ELR (cell line): Measurements from ENCODE around the gene NHERF2.
"Not testable (repeated sequence)": the region's sequence is repeated elsewhere in the genome, so short reads cannot be mapped to it uniquely, and the experiment has no call there.

ENCODE experiments used
- DNase-seq: peaks from one replicate; pipeline ENCODE4 v3.0.0-alpha.2; 2015; ENCODE audit warnings: low read depth

Gene NHERF2

DNA sequence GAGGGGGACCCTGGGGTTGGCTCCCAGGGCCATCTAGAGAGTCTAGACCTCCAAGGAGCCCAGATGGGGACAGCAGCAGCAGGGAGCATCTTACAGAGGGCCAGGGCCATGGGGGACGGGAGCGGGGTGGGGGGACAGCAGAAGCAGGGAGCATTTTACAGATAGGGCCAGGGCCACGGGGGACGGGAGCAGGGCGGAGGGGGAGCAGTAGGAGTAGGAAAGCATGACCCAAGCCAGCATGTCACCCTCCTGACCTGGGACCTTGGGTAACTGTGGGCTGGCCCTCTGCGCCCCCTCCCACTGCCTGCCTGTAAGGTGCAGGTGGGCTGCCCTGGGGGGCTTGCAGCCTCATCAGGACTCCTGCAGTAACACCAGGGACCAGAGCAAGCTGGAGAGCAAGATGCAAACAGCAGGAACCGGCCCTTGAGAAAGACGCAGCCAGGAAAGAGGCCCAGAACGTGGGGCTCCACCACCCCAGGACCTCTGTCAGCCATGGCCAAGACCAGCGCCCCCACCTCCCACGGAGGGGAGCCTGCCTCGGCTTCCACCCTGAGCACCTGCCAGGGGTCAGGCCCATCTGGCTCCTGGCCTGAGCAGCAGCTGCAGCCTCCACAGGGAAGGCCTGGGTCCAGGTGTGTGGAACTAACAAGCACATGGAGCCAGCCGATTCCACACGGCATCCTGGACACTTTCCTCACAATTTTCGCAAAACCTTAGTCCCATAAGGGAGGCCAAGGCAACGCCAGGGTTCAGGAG is 19.4 kb upstream of the NHERF2 start:
- DNase-seq, result no peak

DNA sequence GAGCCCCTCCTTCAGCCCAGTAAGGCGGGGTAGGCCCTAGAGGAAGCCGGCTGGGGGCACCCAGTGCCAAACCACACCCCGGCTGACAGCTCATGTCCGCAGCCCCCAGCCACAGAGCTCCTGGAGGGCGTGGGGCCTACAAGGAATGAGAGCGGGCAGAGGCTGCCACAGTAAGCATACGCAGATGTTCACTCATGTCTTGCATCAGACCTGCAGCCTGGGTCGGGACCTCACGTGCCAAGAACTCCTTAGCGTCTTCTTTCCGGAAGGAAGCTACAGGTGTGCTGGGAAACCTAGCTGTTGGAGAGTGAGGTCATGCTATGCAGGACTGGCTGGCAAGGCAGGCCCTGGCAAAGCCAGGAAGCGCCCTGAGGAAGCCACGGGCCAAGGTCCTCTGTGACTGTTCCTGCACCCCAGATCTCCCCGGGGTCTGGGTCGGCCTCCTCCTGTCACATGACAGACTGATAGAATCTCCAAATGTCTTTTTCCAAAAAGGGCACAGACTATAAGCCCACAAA is 18.6 kb upstream of the NHERF2 start:
- peak; percentile 61 for DNase-seq

DNA sequence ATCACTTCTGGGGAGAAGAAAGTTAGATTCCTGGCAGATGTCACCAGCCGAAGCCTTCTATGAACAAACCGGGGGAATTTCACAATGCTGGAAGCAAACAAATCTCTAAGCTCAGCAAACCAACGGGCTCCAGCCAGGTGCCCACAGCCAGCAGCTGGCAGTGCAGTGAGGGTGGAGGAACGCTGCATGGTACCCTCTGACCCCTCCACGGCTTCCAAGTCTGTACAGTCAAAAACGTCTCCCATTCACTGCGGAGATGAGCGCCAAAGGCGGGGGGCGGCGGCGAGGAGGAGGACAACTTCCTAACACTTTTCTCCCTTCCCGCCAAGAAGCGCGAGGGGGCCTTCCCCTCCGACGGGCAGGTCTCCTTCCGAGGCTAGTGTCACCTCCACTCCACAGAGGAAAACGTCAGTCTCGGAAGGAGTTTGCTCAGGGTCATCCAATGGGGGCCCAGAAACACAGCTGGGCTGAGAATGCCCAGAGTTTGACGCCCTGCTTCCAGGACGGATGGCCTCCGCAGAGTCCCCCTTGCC is 18.0 kb upstream of the NHERF2 start:
- peak; percentile 45 for DNase-seq

DNA sequence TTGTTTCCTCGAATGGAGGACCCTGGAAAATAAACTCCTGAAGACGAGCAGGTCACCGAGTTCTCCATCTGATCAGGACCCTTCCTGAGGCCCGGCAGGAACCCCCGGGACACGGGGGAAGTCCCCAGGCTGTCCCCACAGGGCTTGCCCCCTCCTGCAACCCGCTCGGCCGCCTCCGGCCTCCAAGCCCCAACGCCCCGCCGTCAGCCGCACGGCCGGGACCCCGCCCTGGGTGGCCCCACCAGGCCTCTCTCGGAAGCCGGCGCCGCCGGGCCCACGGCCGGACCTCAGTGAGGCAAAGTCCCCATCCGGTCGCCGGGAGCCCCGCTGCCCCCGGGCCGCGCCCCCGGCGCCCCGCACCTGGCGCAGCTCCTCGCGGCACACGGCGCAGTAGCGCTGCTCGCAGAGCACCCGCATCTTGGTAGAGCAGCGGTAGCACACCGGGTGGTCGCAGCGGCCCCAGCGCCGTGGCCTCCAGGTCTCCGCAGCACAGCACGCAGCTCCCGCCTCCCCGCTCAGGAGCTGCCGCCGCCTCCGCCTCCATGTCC is 17.5 kb upstream of the NHERF2 start:
- DNase-seq, result no peak

DNA sequence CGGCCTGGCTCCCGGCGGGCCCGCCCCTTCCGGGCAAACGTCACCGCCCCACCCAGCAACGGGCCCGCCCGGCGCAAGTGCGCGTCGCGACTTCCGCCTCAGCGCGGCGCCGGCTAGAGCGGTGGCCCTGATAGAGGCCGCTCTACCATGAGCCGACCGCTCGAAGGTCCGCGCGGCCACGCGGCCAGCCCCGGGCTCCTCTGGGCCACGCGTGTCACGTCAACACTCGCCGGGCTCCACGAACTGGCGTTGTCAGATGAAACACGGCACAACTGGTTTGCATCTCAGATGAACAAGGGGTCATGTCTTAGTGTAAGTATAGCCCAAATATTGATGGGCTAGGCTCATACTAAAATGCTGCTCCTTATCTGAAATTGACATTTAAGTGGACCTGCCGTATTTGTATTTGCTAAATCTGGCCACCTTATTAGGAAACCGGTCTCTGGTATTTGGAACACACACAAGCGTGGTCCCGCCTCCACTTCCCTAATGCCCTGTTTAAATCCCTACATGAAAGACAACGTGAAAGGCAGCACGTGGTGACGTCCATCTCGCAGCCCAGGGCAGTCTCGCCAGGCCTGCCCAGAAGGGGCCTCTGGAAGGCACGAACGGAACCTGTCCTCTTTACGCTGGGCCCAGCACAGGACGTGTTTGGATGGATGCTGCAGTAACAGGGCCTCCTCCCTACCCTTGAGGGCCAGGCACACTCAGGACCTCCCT is 16.8 kb upstream of the NHERF2 start, which contains the start of gene ZNF598:
ZNF598 (minus strand) TSS at position 31 of the 720 bp plus-strand sequence.
- peak; percentile 86 for DNase-seq

DNA sequence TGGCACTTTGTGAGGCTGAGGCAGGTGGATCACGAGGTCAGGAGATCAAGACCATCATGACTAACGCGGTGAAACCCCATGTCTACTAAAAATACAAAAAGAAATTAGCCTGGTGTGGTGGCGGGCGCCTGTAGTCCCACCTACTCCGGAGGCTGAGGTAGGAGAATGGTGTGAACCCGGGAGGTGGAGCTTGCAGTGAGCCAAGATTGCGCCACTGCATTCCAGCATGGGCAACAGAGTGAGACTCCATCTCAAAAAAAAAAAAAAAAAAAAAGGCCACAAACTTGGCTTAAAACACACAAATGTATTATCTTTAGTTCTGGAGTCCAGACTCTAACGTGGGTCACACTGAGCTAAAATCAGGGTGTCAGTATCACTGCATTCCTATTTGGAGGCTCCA is 15.0 kb upstream of the NHERF2 start:
- not testable (repeated sequence) for DNase-seq

DNA sequence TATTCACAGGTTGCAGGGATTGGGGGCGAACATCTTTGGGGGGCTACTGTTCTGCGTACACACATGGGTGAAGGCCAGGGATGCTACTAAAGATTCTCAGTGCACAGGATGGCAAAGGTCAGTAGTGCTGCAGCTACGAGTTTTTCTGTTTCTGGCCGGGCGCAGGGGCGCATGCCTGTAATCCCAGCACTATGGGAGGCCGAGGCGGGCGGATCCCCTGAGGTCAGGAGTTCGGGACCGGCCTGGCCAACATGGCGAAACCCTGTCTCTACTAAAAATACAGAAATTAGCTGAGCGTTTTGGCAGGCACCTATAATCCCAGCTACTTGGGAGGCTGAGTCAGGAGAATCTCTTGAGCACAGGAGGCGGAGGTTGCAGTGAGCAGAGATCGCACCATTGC is 13.2 kb upstream of the NHERF2 start:
- no peak for DNase-seq

DNA sequence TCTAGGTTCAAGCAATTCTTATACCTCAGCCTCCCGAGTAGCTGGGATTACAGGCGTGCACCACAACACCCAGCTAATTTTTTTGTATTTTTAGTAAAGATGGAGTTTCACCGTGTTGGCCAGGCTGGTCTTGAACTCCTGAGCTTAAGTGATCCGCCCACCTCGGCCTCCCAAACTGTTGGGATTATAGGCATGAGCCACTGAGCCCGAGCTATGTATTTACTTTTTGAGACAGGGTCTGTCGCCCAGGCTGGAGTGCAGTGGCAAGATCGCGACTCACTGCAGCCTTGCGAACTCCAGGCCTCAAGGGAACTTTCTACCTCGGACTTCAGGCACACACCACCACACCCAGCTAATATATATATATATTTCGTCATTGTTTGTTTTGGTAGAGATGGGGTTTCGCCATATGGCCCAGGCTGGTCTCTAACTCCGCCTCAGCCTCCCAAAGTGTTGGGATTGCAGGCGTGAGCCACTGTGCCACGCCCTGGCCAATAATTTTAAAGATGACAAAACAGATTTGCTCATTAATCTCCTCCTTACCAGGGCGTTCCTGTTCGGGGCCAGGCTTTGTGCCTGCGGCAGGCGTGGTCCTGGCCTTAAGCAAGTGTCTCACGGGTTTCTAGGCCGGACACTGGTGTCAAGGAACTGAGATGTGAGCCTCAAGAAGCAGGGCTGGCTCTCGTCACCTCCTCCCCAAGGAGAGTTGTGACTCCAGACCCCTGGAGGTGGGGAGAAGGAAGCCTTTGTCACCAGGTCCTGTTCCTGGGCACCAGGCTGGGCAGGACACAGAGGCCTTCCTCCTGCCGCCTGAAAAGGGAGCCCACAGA is 11.4 kb upstream of the NHERF2 start:
- DNase-seq, result peak; percentile 28

DNA sequence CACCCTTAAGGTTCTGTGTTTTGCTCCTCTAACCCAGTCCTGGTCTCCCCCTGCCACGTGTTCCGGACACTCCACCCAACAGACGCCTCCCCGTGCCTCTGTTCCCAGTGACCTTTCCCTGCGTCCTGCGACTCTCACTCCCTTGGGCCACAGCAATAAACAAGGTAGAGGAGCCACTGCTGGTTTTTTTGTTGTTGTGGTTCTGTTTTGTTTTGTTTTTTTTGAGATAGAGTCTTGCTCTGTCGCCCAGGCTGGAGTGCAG is 10.8 kb upstream of the NHERF2 start:
- DNase-seq, result no peak

DNA sequence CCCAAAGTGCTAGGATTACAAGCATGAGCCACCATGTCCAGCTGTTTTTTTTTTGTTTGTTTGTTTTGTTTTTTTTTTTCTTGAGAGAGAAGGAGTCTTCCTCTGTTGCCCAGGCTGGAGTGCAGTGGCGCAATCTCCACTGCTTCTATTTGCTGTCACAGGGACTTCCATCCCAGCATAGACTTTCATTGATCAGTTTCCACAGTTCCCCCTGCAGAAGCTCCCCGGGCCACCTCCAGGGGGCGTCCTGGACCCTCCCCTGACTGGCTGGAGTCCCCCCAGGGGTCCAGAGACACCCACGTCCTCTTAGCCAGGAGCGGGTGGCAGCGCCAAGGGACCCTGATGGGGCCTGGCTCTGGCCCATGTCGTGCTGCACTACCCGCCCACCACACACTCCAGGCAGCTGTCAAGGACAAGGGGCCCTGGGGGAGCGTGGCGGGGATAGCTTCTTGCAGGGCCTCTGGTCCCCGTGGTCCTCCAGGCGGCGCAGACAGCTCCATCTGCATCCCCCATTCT is 10.2 kb upstream of the NHERF2 start:
- no peak for DNase-seq

DNA sequence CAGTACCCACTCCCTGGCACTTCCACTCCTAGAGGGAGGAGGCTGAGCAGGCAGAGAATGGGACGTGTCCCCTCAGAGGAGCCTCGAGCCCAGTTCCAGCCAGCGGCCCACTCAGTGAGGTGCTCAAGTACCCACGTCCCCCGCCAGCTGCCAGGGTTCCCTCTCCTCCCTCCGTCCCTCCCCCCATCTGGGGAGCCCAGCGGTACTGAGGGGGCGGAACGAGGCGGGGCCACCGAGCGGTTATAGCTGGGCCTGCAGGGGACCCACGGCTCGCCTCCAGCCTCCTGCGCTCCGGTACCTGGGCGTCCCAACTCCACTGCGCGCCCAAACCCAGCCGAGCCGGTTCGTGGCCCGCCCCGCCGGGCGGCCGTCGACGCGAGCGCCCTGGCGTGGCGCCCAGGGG is 7.2 kb upstream of the NHERF2 start, which contains the start of gene NPW:
NPW (plus strand) TSS at position 268 of the 403 bp plus-strand sequence.
- DNase-seq, result no peak

DNA sequence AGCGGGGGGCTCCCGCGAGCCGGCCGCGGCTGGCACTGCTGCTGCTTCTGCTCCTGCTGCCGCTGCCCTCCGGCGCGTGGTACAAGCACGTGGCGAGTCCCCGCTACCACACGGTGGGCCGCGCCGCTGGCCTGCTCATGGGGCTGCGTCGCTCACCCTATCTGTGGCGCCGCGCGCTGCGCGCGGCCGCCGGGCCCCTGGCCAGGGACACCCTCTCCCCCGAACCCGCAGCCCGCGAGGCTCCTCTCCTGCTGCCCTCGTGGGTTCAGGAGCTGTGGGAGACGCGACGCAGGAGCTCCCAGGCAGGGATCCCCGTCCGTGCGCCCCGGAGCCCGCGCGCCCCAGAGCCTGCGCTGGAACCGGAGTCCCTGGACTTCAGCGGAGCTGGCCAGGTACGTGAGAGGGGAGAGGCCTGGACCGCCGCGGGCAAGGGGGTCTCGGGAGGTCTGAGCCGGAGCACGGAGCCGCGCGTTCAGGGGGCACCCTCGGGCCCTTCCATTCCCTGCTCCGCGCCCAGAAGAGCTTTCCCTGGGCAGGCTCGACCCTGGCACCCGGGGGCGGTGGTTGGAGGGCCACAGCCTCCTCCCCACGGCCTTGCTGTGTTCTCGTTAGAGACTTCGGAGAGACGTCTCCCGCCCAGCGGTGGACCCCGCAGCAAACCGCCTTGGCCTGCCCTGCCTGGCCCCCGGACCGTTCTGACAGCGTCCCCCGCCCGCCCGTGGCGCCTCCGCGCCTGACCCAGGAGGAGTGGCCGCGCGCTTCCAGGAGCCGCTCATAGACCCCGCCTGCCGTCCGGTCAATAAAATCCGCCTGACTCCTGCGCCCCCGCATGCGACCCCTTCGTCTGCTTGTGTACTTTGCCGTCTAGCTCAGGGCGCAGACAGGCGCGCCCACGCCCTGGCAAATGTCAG is 6.5 kb upstream of the NHERF2 start:
- DNase-seq, result no peak

DNA sequence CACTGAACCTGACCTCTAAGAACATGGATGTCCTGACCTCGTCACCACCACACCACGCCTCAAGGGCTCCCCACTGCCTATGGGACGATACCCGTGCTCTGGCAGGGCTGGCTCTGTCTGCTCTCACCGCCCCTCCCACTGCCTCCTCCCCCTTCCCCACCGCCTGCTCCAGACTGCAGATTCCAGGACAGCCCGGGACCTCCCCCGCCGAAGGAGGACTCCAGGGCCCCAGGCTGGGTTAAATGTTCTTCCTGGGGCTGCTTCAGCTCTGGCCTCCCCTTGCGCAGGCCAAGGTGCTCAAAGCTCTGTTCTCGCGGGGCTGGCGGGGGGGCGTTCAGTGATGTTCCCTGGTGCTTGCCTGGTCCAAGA is 4.0 kb upstream of the NHERF2 start:
- peak; percentile 64 for DNase-seq

DNA sequence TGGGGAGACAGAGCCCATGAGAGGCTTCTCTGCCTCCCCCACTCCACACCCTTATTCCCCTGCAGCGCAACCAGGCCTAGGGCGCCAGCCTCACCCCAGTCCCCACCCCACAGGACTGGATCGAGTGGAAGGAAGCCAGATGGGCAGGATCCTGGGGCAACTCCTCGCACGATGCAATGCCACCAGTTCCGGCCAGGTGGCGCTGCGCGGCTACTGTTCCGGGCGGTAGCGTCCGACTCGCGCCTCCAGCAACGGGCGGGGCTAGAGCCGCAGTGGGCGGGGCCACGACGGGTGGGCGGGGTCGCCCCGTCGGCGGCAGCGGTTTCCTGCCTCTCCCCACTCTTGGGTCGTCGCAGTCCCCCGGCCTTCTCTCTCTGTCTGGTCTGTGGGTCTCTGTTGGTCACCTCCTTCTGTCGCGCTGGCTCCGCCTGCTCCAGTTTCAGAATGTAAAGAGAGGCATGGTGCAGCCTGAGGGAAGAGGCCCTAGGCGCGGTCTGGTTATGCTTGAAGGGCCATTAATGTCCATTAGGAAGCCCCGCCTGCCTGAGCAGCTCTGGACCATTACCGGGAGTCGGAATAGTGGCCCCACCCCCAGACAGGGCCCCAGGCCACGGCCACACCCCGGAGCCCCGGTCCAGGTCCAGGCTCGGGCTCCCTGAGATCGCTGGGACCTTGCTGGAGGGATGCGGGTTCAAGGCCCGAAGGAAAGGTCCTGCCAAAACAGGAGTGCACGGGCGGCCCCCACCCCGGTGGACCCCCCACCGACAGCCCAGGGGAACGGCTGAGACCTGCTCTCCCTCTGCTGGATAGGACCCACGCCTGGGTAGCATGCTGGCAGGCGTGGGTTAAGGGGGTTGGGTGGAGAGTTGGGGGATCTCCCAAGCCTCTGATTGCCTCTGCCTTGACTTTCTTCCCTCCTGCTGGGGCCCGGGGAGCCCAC is 3.3 kb upstream of the NHERF2 start:
- DNase-seq, result peak; percentile 81

DNA sequence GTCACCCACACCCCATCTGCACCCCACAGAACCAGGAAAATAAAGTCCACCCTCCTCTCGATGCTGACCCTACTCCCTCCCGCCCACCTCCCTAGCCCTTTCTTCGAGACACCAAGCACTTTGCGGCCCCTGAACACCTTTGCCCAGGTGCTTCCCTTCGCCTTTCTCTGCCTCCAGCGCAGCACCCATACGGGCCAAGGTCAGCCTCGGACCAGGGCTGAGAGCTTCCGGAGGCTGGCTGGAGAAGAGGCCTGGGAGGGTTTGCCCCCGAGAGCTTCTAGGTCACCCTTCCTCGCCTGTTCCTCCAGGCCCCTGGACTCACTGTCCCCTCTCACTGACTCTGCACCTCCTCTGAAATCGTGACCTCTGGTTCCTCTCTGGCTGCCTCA is 2.7 kb upstream of the NHERF2 start:
- DNase-seq, result no peak

DNA sequence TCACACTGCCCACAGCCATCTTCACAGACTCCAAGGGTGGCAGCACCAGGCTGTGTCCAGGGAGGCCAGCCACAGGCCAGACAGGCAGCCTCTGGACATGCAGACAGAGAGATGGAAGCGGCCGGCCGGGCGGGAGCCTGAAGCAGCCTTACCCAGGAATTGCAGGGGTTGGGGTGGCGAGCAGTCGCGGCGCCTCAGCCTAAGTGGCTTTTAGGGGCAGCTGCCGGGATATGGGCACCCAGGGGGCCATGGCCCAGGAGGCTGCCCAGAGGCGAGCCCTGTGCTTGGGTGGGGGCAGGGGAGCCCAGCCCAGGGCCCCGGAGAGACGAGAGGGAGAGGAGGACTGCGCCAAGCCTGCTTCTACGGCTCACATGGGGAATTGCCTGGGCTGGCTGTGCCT is 1.5 kb upstream of the NHERF2 start:
- DNase-seq, result no peak

DNA sequence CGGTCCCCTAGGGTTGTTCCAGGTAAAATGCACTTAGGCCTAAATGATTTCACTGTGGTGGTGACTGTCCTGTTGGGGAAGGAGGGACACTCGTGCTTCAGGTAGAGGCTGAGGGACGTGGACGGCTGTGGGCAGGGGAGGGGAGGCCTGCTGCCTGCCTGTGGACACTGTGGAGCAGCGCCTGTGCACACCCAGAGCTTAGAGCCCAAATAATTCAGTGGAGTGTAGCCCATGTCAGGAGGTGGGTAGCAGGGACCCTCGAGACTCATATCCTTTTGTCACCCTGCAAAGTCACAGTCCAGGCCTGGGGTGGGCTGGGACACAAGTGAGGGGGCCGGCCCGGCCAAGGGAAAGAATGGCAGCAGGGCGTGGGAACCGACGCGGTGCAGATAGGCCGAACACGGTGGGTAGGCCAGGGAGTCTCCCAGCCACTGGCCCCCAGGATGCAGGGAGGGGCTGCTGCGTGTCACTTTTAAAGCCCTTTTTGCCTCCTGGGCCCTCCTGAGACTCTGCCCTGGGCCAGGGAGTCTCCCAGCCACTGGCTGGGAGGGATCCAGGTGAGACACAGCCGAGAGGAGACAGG is 733 bp upstream of the NHERF2 start:
- no peak for DNase-seq

DNA sequence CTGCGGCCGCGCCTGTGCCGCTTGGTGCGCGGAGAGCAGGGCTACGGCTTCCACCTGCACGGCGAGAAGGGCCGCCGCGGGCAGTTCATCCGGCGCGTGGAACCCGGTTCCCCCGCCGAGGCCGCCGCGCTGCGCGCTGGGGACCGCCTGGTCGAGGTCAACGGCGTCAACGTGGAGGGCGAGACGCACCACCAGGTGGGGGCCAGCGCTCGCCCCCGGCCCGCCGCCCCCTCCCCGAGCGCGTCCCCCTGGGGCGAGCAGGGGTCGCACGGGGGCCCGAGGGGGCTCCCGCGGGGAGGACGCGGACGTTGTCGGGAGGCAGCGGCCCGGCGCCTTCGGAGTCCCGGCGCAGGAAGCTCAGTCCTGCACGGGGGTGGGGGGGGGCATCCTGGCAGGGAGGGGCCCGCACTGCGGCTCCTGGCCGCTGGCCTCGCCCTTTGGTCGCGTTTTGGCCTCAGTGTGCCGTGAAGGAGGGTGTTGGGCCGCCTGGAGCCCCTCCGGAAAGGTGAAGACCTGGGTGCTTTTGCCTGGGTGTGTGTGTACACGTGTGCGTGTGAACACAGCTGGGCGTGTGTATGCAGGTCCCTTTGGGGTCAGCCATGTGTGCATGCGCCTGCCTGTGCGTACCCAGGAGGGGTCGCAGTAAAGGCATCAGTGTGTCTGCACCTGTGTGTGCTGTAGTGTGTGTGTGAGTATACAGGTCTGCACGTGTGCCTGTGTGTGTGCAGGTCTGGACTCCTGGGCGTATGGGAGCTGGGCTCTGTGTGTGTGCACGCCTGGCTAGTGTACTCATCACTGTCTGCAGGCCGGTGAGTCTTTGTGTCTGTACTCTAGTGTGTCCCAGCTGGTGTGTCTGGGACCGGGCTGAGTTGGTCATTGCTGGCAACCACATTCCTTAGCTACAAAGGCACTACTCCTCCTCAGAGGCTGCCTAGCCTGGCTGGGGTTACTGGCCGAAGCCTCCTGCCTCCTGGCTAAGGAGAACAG is 615 bp downstream of the NHERF2 start:
- peak; percentile 56 for DNase-seq
